HG02610 (cell line): ENCODE measurements around the gene CNN2.
A peak's percentile ranks its signal among the peaks of the same experiment; 100 is the strongest.

Experiments
- ATAC-seq: cut with Tn5 transposase; IDR thresholded peaks from one replicate; pipeline ENCODE4 v1.9.1; 2021; ENCODE audit warnings: mild to moderate bottlenecking, moderate library complexity; ENCODE audit not compliant: unreplicated experiment

CNN2 gene

GRCh38 chr19:1025960-1026782 is at the start of gene CNN2:
TSS of gene CNN2 (plus strand) at chr19:1026608. CDS start at chr19:1026662, 54 bp downstream.
- peak; percentile 59 for ATAC-seq

GRCh38 chr19:977058-977464 is 49.3 kb upstream of the CNN2 start:
- no peak for ATAC-seq

GRCh38 chr19:979318-979741 is 47.1 kb upstream of the CNN2 start:
- ATAC-seq, result no peak

DNA sequence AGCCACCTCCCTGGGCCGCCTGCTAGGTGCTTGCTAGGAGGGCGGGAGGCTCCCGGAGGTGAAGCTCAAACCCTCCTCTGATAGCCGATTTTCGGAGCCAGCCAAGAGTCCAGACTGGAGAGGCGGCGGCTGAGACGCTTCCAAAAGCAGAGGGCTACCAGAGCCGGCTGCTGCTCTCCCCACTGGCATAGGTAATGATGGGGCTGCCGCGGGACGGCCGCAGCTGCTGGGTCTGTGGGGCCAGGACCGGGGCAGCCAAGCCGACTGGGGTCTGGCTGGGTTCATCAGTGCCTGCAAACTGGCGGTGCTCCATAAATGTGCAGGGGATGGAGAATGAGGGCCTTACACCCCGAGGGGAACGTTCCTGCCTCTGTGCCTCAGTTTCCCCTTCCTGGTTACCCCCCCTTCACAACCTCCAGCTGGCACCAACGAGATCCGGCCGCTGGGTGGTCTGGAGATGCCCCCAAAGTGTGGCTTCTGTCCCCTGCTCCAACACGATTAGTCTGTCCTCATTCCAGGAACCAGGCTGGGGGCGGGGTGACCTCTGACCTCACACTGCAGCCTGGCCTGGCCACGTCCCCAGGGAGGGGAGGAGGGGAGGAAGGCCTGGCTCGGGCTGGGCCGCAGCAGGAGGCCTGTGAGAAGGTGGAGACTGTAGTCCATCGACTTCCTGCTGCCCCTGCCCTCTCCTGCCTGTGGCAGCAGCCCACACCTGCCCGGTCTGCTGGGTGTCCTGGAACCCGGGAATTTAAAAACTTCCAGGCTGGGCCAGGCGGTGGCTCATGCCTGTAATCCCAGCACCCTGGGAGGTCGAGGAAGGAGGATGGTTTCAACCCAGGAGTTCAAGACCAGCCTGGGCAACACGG is 46.0 kb upstream of the CNN2 start:
- no peak for ATAC-seq

DNA sequence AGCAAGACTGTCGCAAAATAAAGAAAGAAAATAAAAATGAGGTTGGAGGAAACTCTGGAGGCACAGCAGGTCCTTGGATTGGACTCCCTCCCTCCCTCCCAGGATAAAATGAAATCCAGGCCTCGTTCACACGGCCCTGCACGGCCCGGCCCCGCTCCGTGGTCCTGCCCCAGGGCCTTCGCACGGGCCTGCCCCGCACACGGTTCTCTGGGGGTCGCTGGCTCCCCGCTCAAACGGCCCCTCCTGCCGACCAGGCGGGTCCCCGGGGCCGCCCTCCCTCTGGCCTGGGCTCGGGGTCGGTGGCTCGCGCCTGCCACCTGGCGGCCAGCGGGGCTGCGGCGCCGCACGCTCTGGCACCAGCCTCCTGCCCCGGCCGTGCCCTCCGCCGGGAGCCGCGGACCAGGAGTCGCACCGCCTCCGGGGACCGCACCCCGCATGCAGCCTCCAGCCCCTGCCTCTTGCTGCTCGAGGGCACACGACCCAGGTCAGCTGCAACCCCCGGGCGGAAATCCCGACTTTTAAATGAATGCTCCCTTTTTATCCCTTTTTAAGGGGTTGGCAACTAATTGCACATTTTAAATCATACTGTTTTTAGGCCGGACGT is 43.7 kb upstream of the CNN2 start:
- peak; percentile 45 for ATAC-seq

GRCh38 chr19:984165-984967 is 42.0 kb upstream of the CNN2 start, which contains the start of gene WDR18:
TSS of gene WDR18 (plus strand) at chr19:984345. CDS start at chr19:984354, 9 bp downstream.
- peak; percentile 77 for ATAC-seq

DNA sequence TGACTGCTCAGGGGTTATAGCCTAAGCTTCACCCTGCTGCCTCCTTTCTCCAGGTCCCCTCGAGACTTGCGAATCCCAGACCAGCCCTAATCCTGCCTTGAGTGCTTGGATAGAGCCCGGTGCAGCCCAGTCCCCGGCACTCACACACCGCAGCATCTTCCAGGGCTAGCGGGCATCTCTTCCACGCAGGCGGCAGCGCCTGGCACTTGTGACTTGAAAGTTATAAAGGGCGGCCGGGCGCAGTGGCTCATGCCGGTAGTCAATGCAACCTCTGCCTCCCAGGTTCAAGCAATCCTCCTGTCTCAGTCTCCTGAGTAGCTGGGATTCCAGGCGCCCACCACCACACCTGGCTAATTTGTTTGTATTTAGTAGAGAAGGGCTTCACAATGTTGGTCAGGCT is 40.3 kb upstream of the CNN2 start:
- no peak for ATAC-seq

DNA sequence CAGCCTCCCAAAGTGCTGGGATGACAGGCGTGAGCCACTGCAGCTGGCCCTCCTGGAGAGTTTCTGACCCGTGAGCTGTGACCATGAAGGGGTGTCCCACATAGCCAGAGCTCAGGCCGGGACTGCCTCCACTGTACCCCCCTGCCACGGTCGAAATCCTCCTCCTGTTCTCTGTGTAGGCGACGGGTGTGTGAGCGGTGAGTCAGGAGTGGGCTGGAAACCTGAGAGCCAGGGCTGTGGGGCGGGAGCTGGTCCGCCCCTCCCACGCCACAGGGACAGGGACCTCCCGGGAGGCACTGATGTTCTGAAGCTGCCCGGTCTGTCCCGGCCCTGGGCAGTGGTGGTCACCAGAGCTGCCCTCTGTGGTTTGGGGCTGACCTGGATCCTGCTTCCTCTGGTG is 38.3 kb upstream of the CNN2 start:
- ATAC-seq, result no peak

- no peak for ATAC-seq
These were observed 37.9 kb upstream of the CNN2 start for GRCh38 chr19:988510-988909.

DNA sequence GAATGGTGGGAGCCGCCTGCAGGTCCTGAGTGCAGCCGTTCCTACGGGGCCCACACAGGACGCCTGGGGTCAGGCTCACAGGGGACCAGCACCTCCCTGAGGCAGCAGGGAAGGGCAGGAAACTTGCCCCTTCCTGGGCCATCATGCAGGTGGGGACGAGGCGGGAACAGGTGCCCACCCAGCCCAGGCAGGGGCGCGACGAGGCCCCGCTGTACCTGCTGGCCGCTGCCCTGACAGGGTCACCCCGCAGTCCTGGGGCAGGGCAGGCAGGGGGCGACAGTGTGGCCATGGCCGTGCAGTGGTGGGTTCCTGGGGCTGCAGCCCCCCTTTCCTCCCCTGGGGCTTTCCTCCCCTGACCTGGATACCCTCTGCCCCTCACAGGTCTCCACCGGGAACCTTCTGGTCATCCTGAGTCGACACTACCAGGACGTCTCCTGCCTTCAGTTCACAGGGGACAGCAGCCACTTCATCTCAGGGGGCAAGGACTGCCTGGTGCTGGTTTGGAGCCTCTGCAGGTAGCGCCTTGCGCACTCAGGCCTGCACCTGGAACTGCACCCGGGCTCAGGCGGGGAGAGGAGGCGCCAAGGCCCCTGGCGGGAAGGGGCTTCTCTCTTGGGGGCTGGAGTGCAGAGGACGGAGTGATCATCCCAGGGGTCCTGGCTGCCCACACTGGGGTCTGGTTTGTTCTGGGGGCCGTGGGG is 36.9 kb upstream of the CNN2 start:
- ATAC-seq, result no peak

- ATAC-seq, result no peak
These were observed 36.3 kb upstream of the CNN2 start for GRCh38 chr19:990119-990571.

- ATAC-seq, result no peak
These were observed 35.7 kb upstream of the CNN2 start for GRCh38 chr19:990746-991145.

DNA sequence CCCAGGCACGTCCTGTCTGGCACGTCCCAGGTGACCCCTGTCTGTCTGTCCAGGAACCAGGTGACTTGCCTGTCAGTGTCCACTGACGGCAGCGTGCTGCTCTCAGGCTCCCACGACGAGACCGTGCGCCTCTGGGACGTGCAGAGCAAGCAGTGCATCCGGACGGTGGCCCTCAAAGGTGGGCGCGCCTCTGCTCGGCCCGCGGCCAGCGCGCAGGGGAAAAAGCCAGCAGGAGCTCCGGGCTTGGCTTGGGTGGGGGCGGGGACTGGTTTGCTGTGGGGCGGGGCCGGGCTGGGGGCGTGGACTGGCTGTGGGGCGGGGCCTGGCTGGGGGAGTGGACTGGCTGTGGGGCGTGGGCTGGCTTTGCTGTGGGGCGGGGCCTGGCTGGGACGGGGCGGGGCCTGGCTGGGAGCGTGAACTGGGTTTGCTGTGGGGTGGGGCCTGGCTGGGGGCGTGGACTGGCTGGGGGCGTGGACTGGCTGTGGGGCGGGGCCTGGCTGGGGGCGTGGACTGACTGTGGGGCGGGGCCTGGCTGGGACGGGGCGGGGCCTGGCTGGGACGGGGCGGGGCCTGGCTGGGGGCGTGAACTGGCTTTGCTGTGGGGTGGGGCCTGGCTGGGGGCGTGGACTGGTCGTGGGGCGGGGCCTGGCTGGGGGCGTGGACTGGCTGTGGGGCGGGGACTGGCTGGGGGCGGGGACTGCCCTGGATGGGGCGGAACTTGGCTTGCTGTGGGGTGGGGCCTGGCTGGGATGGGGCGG is 35.1 kb upstream of the CNN2 start:
- ATAC-seq, result no peak

GRCh38 chr19:991932-992669 is 34.3 kb upstream of the CNN2 start:
- no peak for ATAC-seq

DNA sequence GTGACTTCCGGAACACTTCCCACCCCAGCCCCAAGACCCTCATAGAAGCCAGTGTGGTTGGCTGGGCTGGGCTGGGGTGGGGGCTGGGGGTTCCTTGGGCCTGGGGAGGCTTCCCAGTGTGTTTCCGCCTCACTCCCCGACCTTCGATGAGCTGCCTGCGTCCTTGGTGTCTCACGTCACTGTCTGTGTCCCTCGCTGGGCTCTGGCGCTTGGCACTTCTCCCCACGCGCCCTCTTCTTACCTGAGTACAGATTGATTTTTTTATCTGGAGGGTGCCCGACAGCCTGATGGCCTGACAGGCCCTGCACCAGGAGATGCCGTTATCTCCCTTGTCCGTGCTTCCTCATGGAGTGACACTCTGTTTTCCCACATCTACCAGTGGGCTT is 33.7 kb upstream of the CNN2 start:
- ATAC-seq, result no peak

GRCh38 chr19:993361-993830 is 33.0 kb upstream of the CNN2 start:
- no peak for ATAC-seq

- no peak for ATAC-seq
These were observed 32.5 kb upstream of the CNN2 start for GRCh38 chr19:993831-994393.

DNA sequence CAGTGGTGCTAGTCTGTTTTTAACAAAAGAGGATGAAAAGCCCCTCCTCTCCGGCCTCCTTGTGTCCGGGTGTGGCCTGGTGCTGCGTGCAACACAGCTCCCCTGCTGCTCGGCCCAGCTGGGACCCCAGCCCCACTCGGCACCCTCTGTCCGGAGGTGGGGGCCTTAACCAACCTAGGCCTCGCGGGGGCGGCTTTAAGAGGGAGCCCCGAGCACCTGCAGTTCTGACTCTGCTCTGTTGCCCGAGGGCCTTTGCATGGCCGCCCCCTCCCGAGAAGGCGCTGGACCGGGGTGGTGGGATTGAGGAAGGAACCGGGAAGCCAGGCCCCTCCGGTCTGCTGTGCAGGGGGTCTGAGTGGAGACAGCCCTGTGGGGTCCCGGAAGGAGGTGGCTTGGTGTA is 31.9 kb upstream of the CNN2 start:
- ATAC-seq, result no peak
